ENCODE results near the gene TRMT61A. TPM values are rescaled to one million over a fixed set of nuclear protein-coding genes. Genes with fewer than 3 reads are reported as not detected.
"Not testable (repeated sequence)": the region's sequence is repeated elsewhere in the genome, so short reads cannot be mapped to it uniquely, and the experiment has no call there.

The TRMT61A gene
- total and polyA plus RNA-seq, 8 donors = 5.5 to 39.7 (median 15.9) TPM

- DNase-seq = no peak
Measured at GRCh38 chr14:103524002-103524935, 4.7 kb upstream of the TRMT61A start.

DNA sequence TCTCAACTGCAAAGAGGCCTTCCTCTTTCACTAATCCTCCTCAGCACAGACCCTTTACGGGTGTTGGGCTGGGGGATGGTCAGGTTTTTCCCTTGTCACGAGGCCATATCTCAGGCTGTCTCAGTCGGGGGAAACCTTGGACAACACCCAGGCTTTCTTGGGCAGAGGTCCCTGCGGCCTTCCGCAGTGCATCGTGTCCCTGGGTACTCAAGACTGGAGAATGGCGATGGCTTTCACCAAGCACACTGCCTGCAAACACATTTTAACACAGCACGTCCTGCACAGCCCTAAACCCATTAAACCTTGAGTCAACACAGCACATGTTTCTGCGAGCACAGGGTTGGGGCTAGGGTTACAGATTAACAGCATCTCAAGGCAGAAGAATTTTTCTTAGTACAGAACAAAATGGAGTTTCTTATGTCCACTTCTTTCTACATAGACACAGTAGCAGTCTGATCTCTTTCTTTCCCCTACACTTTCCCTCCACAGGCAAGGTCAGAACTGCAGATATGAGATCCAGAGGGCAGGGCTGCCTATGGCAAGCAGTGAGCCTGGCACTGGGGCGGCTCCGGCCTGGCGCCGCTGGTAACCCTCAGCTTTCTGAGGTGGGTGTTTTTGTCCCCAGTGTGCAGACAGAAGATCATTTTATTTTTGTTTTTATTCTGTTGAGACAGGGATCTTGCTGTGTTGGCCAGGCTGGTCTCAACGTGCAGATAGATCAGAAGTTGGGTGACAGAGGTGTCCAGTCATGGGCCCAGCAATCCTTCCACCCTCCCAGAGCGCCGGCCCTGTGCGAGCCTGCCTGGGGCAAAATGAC, 3.4 kb upstream of the TRMT61A start:
- whole genome bisulfite sequencing, 5 donors = 28 to 56% (median 49%) methylated on average over 15 to 17 of the region's 17 CpGs
- Histone ChIP-seq H3K27ac (peak overlapping the region; percentile 65 to 95 (median 93)), H3K4me1 (peaks cover 63 to 92% (median 86%) of the 10 kb centered on the region in 4 donors), H3K27me3 (peaks cover 0 to 27% (median 20%) of the 10 kb centered on the region in 3 donors)
- H3K36me3 ChIP-seq; intact Hi-C loops (cut with DNase I; ENCODE audit: low total_unique reads); H3K9me3 ChIP-seq; H3K4me3 ChIP-seq: not testable (repeated sequence)
- DNase-seq = peak in 1 of 2 donors; percentile 75
- peak in 1 of 3 donors; percentile 3 for TF ChIP-seq POLR2AphosphoS5 (IDR thresholded peaks at IDR 0.05)

More at GRCh38 chr14:103524002-103524935, 4.7 kb upstream of the TRMT61A start:
- no peaks in the 10 kb centered on the region for H3K9me3 ChIP-seq
- H3K36me3 ChIP-seq = peaks cover 6 to 11% (median 7%) of the 10 kb centered on the region in 4 donors
- no peak overlapping the region for H3K4me3 ChIP-seq
- peaks cover 0 to 33% (median 20%) of the 10 kb centered on the region in 3 donors for H3K27me3 ChIP-seq
- peaks cover 63 to 92% (median 86%) of the 10 kb centered on the region in 4 donors for H3K4me1 ChIP-seq
- intact Hi-C loops (cut with DNase I; ENCODE audit: low total_unique reads) = no loop called here
- peak overlapping the region; percentile 37 to 95 (median 93) for H3K27ac ChIP-seq
- no peak for TF ChIP-seq POLR2AphosphoS5 (IDR thresholded peaks at IDR 0.05)
- TF ChIP-seq, protein P1, sequence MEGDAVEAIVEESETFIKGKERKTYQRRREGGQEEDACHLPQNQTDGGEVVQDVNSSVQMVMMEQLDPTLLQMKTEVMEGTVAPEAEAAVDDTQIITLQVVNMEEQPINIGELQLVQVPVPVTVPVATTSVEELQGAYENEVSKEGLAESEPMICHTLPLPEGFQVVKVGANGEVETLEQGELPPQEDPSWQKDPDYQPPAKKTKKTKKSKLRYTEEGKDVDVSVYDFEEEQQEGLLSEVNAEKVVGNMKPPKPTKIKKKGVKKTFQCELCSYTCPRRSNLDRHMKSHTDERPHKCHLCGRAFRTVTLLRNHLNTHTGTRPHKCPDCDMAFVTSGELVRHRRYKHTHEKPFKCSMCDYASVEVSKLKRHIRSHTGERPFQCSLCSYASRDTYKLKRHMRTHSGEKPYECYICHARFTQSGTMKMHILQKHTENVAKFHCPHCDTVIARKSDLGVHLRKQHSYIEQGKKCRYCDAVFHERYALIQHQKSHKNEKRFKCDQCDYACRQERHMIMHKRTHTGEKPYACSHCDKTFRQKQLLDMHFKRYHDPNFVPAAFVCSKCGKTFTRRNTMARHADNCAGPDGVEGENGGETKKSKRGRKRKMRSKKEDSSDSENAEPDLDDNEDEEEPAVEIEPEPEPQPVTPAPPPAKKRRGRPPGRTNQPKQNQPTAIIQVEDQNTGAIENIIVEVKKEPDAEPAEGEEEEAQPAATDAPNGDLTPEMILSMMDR (IDR thresholded peaks at IDR 0.05) = no peak
- no peak for TF ChIP-seq POLR2A (IDR thresholded peaks at IDR 0.05)
- TF ChIP-seq EP300 (IDR thresholded peaks at IDR 0.05) = no peak
- WGBS, 5 donors = 72 to 82% (median 77%) methylated on average over 12 of the region's 12 CpGs

- DNase-seq = no peak
- H3K9me3 ChIP-seq = no peaks in the 10 kb centered on the region
- H3K4me1 ChIP-seq = peaks cover 67 to 92% (median 86%) of the 10 kb centered on the region in 4 donors
- WGBS, 5 donors = 63 to 72% (median 68%) methylated on average over 7 to 8 of the region's 8 CpGs
- intact Hi-C loops (cut with DNase I; ENCODE audit: low total_unique reads) = no loop called here
- no peak for TF ChIP-seq EP300 (IDR thresholded peaks at IDR 0.05)
- TF ChIP-seq, protein P1 (IDR thresholded peaks at IDR 0.05) = no peak
- peak overlapping the region; percentile 65 to 95 (median 93) for H3K27ac ChIP-seq
- peaks cover 0 to 13% (median 6%) of the 10 kb centered on the region in 4 donors for H3K36me3 ChIP-seq
- no peak overlapping the region for H3K4me3 ChIP-seq
- peaks cover 0 to 22% (median 16%) of the 10 kb centered on the region in 3 donors for H3K27me3 ChIP-seq
Measured at GRCh38 chr14:103526247-103526913, 2.6 kb upstream of the TRMT61A start.

GRCh38 chr14:103526914-103527248, 2.1 kb upstream of the TRMT61A start:
- 80 to 100% (median 86%) methylated on average over 1 of the region's 1 CpG for WGBS, 5 donors
- no peak overlapping the region for H3K4me3 ChIP-seq
- TF ChIP-seq POLR2AphosphoS5 (IDR thresholded peaks at IDR 0.05) = no peak
- TF ChIP-seq POLR2A (IDR thresholded peaks at IDR 0.05) = no peak
- TF ChIP-seq EP300 (IDR thresholded peaks at IDR 0.05) = no peak
- TF ChIP-seq, protein P1 (IDR thresholded peaks at IDR 0.05) = no peak
- peaks cover 69 to 92% (median 85%) of the 10 kb centered on the region in 4 donors for H3K4me1 ChIP-seq
- H3K36me3 ChIP-seq = peaks cover 0 to 18% (median 9%) of the 10 kb centered on the region in 4 donors
- DNase-seq = no peak
- intact Hi-C loops (cut with DNase I; ENCODE audit: low total_unique reads) = no loop called here
- peaks cover 0 to 17% (median 11%) of the 10 kb centered on the region in 3 donors for H3K27me3 ChIP-seq
- H3K27ac ChIP-seq = peak overlapping the region; percentile 65 to 95 (median 93)
- no peaks in the 10 kb centered on the region for H3K9me3 ChIP-seq

All from stomach (tissue), 9 donors.